Measurements from ENCODE around the gene DNLZ.

DNLZ gene

DNA sequence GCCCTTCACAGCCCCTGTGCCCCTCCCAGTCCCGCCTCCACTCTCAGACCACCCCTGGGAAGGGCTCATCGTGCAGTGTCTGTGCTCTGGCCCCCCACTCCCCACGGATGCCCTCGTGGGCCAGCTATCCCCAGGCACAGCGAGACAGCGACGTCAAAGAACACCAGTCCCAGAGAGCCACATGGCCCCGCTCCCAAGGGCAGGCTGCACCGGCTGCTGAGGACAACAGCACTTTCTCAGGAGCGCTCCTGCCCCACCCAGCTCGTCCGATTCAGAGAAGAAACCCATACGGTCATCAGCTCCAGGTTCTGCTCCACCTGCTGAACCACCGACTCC is 41.2 kb upstream of the DNLZ start:
- no peak for TF ChIP-seq EZH2phosphoT487 (IDR thresholded peaks at IDR 0.05; ENCODE audit: low read depth)
- peak overlapping the region; percentile 94 for H3K27ac ChIP-seq (ENCODE audit: low read length)
- peaks cover 54% of the 10 kb centered on the region for H3K4me1 ChIP-seq (ENCODE audit: low read length)
- H3K27me3 ChIP-seq (ENCODE audit: low read depth, low read length), result no peaks in the 10 kb centered on the region
- H3K36me3 ChIP-seq (replicated peaks; ENCODE audit: low read depth, low read length), result peaks cover 42% of the 10 kb centered on the region
- peaks cover 49% of the 10 kb centered on the region for H3K79me2 ChIP-seq (ENCODE audit: low read length)
- no peaks in the 10 kb centered on the region for H4K20me1 ChIP-seq (ENCODE audit: insufficient read depth, low read length)
- no peaks in the 10 kb centered on the region for H3K9me3 ChIP-seq (ENCODE audit: insufficient read depth, low read length)
- peak overlapping the region; percentile 47 for H3K4me3 ChIP-seq (ENCODE audit: low read length)
- H2AFZ ChIP-seq (ENCODE audit: low read depth, low read length), result no peak overlapping the region
- peak overlapping the region; percentile 68 for H3K4me2 ChIP-seq (ENCODE audit: low read length)
- peak overlapping the region; percentile 72 for H3K9ac ChIP-seq (ENCODE audit: low read length)

DNA sequence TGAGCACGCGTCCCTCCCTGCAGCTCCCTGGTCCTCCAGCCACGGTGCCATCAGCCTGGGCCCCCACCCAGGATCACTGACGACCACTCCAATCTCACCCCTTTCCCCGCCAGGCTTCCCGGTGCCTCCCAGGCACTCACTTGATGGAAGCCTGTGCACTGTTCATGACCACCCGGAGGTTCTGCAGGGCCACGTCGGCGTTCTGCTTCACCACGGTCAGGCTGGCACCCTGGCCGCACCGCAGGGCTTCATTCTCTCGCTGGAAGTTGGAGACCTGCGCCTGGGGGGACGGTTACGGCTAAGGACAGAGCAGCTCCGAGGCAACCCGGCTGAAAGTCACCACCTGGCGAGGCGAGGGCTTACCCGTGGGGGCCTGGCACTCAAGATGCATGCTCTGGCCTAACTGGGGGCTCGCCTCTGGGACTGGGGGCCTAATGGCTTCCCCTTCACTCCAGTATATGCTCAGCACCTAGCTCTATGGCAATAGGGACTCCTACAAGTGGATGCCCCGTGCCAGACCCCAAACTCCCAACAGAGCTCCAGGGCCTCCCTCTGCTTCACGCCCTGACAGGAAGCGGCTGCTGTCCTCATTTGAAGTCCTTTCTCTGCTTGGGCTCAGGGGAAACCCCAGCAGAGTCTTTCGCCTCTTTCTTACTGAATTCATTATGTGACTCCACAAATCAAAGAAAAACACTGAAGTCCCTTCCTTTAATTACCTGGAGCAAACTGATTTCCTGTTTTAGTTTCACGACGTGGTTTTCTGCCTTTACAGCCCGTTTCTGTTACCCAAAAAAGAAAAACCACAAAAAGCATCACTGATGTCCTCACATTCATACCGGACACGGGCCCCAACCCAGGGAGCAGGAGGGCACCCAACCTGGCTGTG is 40.6 kb upstream of the DNLZ start:
- H3K27ac ChIP-seq (ENCODE audit: low read length), result peak overlapping the region; percentile 94

DNA sequence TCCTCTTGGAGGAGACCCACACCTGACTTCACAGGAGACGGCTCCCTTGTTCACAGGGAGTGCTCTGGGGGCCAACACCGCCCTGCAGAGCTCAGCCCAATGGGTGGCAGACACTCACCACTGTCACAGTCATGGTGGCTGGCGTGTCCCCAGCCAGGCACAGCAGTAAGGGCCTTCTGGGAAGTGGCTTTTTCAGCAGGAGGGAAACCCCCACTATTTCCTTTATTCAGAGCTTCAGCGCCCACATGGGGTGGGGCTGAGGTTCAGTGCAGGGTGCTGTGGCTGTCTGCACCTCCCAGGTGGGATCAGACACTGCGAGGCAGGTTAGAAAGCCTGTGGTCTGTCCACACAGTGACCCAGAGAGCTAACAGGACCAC is 40.0 kb upstream of the DNLZ start:
- peak overlapping the region; percentile 65; the same call in 1 of the 2 replicates for H3K9ac ChIP-seq (ENCODE audit: low read length)
- H3K4me3 ChIP-seq (ENCODE audit: low read length), result peak overlapping the region; percentile 66
- H3K36me3 ChIP-seq (replicated peaks; ENCODE audit: low read depth, low read length), result peaks cover 41% of the 10 kb centered on the region
- H3K4me2 ChIP-seq (ENCODE audit: low read length), result peak overlapping the region; percentile 68
- H3K4me1 ChIP-seq (ENCODE audit: low read length), result peaks cover 54% of the 10 kb centered on the region
- no peak overlapping the region for H2AFZ ChIP-seq (ENCODE audit: low read depth, low read length)
- TF ChIP-seq, protein P1, sequence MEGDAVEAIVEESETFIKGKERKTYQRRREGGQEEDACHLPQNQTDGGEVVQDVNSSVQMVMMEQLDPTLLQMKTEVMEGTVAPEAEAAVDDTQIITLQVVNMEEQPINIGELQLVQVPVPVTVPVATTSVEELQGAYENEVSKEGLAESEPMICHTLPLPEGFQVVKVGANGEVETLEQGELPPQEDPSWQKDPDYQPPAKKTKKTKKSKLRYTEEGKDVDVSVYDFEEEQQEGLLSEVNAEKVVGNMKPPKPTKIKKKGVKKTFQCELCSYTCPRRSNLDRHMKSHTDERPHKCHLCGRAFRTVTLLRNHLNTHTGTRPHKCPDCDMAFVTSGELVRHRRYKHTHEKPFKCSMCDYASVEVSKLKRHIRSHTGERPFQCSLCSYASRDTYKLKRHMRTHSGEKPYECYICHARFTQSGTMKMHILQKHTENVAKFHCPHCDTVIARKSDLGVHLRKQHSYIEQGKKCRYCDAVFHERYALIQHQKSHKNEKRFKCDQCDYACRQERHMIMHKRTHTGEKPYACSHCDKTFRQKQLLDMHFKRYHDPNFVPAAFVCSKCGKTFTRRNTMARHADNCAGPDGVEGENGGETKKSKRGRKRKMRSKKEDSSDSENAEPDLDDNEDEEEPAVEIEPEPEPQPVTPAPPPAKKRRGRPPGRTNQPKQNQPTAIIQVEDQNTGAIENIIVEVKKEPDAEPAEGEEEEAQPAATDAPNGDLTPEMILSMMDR (IDR thresholded peaks at IDR 0.05; ENCODE audit: low read depth, low read length), result no peak; the same call in 1 of the 2 replicates
- no peak for TF ChIP-seq EZH2phosphoT487 (IDR thresholded peaks at IDR 0.05; ENCODE audit: low read depth)
- no peaks in the 10 kb centered on the region for H3K9me3 ChIP-seq (ENCODE audit: insufficient read depth, low read length)
- peaks cover 9% of the 10 kb centered on the region for H4K20me1 ChIP-seq (ENCODE audit: insufficient read depth, low read length)
- H3K27ac ChIP-seq (ENCODE audit: low read length), result peak overlapping the region; percentile 94
- peaks cover 49% of the 10 kb centered on the region for H3K79me2 ChIP-seq (ENCODE audit: low read length)
- no peaks in the 10 kb centered on the region for H3K27me3 ChIP-seq (ENCODE audit: low read depth, low read length)

More for the DNA sequence above, 40.6 kb upstream of the DNLZ start:
- Histone ChIP-seq H3K4me2 (ENCODE audit: low read length) (peak overlapping the region; percentile 68), H3K4me1 (ENCODE audit: low read length) (peaks cover 54% of the 10 kb centered on the region), H4K20me1 (ENCODE audit: insufficient read depth, low read length) (peaks cover 3% of the 10 kb centered on the region; the same call in 1 of the 2 replicates), H3K4me3 (ENCODE audit: low read length) (peak overlapping the region; percentile 66), H3K79me2 (ENCODE audit: low read length) (peaks cover 49% of the 10 kb centered on the region), H3K36me3 (replicated peaks; ENCODE audit: low read depth, low read length) (peaks cover 42% of the 10 kb centered on the region), H3K27me3 (ENCODE audit: low read depth, low read length) (no peaks in the 10 kb centered on the region), H3K9ac (ENCODE audit: low read length) (peak overlapping the region; percentile 72), H2AFZ (ENCODE audit: low read depth, low read length) (no peak overlapping the region), H3K9me3 (ENCODE audit: insufficient read depth, low read length) (no peaks in the 10 kb centered on the region)
- TF ChIP-seq EZH2phosphoT487 (IDR thresholded peaks at IDR 0.05; ENCODE audit: low read depth), result no peak
- TF ChIP-seq, protein P1 (IDR thresholded peaks at IDR 0.05; ENCODE audit: low read depth, low read length), result no peak

DNA sequence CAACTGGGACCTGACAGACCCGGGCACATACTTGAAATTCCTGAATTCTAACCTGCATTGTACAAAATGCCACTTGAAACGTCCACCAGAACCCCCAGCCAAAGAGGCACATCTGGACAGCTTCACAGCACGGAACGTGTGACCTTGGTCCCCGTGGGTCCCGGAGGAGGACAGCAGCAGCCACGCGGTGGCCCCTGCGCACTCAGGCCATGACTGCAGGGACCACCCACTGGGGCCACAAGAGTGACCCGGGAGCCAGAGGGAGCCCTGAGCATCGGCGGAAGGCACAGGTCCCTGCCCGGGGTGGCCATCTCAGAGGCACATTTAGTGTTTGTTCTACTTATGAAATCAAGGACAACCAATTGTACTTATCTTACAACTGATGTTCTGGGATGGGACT is 38.5 kb upstream of the DNLZ start:
- Histone ChIP-seq H3K9ac (ENCODE audit: low read length) (no peak overlapping the region), H3K27ac (ENCODE audit: low read length) (0 out of 2 replicates have a peak overlapping the region, but pooled peaks have one; percentile 94), H4K20me1 (ENCODE audit: insufficient read depth, low read length) (peaks cover 13% of the 10 kb centered on the region), H3K27me3 (ENCODE audit: low read depth, low read length) (no peaks in the 10 kb centered on the region), H3K79me2 (ENCODE audit: low read length) (peaks cover 49% of the 10 kb centered on the region), H3K4me1 (ENCODE audit: low read length) (peaks cover 52% of the 10 kb centered on the region), H3K36me3 (replicated peaks; ENCODE audit: low read depth, low read length) (peaks cover 42% of the 10 kb centered on the region), H3K4me2 (ENCODE audit: low read length) (no peak overlapping the region), H3K4me3 (ENCODE audit: low read length) (no peak overlapping the region), H2AFZ (ENCODE audit: low read depth, low read length) (no peak overlapping the region), H3K9me3 (ENCODE audit: insufficient read depth, low read length) (no peaks in the 10 kb centered on the region)
- TF ChIP-seq, protein P1 (IDR thresholded peaks at IDR 0.05; ENCODE audit: low read depth, low read length), result no peak
- TF ChIP-seq EZH2phosphoT487 (IDR thresholded peaks at IDR 0.05; ENCODE audit: low read depth), result no peak

Measured in OCI-LY3 (cell line).